Prostate gland (tissue), 2 donors: ENCODE measurements around the gene XXYLT1.

ENCODE experiments used
- CTCF ChIP-seq, 4 experiments: fragments of 200-600 bp in 2 of 4; fragments of 450-650 bp in 2 of 4; sonication (generic) in 2 of 4; IDR thresholded peaks; 1 replicate in 3 of 4; 2 replicates in 1 of 4; pipeline ENCODE4 v1.5.1; 2016 to 2019; ENCODE audit warnings: antibody characterized with exemption in 4 of 4, mild to moderate bottlenecking in 2 of 4, moderate library complexity in 2 of 4
- POLR2A ChIP-seq: fragments of 450-650 bp; IDR thresholded peaks from one replicate; pipeline ENCODE4 v1.6.1; 2016; ENCODE audit warnings: antibody characterized with exemption, mild to moderate bottlenecking

DNA sequence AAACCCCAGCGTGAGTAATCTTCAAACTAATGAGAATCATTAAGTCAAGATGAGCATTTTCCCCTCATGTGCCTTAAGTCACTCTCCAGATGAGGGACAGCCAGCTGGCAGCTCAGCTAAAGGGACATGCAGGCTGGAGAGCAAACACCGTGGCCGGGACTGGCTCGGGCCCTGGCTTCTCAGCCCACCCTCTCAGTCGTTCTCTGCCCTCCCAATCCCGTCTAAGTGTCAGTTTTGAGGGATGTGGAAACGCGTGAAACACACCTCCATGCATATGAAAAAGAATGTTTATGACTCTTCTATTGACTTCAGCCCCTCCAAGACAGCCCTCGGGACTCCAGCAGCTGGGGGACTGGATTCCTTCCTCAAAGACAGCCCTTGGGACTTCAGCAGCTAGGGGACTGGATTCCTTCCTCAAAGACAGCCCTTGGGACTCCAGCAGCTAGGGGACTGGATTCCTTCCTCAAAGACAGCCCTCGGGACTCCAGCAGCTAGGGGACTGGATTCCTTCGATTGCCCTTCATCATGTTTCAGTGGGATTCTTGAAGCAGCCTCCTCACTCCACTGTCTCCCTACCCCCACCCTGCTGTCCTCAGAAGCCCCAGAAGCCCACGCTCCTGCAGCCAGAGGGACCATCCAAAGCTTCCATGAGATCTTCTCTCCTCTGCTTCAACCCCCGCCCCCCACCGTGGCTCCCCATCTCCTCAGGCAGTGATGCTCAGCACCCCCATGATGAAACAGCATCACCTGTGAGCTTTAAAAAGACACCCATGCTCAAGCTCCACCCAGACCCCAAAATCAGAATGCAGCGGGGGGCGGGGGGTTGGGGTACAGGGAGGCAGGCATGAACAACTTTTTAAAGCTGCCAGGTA lies 228.9 kb downstream of the XXYLT1 start:
- no peak for TF ChIP-seq CTCF (IDR thresholded peaks at IDR 0.05)
- TF ChIP-seq POLR2A: no peak
